ENCODE data around the gene POLE. TPM values are rescaled to one million over a fixed set of nuclear protein-coding genes. Genes with fewer than 3 reads are reported as not detected.
A peak's percentile ranks its signal among the peaks of the same experiment; 100 is the strongest.

The POLE gene
- total RNA-seq, 2 donors from 2014 or later, result 41.3 to 45.7 TPM

DNA sequence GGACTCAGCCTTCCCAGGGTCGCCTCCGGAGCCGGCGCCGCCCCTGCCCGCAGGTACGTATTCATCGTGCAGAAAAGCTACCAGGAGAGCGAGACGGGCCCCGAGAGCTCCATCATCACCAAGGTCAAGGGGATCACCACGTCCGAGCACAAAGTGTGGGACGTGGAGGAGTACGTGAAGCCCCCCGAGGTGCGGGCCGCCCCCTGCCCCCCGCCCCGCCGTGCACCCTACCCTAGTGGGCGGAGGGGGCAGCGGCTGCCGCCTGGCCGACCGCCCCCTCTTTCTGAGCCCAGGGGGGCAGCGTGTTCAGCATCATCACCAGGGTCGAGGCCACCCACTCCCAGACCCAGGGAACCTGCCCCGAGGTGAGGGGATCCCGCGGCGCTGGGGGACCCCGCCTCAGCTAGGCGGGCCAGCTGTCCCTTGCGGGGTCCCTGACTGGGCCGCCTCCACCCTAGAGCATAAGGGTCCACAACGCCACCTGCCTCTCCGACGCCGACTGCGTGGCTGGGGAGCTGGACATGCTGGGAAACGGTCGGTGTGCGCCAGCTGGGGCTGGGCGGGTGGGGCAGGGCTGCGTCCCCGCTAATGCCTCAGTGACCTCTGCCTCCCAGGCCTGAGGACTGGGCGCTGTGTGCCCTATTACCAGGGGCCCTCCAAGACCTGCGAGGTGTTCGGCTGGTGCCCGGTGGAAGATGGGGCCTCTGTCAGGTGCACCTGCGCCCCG lies 67.6 kb downstream of the POLE start:
- no peak for ATAC-seq (ENCODE audit: insufficient number of reproducible peaks, low FRiP score, low read depth)
- peaks cover 8% of the 10 kb centered on the region for H3K36me3 ChIP-seq
- peaks cover 9% of the 10 kb centered on the region for H3K27me3 ChIP-seq (replicated peaks; ENCODE audit: insufficient read depth)
- TF ChIP-seq, protein P1, sequence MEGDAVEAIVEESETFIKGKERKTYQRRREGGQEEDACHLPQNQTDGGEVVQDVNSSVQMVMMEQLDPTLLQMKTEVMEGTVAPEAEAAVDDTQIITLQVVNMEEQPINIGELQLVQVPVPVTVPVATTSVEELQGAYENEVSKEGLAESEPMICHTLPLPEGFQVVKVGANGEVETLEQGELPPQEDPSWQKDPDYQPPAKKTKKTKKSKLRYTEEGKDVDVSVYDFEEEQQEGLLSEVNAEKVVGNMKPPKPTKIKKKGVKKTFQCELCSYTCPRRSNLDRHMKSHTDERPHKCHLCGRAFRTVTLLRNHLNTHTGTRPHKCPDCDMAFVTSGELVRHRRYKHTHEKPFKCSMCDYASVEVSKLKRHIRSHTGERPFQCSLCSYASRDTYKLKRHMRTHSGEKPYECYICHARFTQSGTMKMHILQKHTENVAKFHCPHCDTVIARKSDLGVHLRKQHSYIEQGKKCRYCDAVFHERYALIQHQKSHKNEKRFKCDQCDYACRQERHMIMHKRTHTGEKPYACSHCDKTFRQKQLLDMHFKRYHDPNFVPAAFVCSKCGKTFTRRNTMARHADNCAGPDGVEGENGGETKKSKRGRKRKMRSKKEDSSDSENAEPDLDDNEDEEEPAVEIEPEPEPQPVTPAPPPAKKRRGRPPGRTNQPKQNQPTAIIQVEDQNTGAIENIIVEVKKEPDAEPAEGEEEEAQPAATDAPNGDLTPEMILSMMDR (IDR thresholded peaks at IDR 0.05), result no peak
- no peak overlapping the region for H3K4me3 ChIP-seq
- peaks cover 0 to 6% of the 10 kb centered on the region in 2 donors for H3K4me1 ChIP-seq (ENCODE audit: control insufficient read depth in 1 of 2, low read depth in 2 of 2)
- no peak for DNase-seq (ENCODE audit: low spot score)
- no peak overlapping the region for H3K27ac ChIP-seq
- H3K9me3 ChIP-seq, result peaks cover 13% of the 10 kb centered on the region

DNA sequence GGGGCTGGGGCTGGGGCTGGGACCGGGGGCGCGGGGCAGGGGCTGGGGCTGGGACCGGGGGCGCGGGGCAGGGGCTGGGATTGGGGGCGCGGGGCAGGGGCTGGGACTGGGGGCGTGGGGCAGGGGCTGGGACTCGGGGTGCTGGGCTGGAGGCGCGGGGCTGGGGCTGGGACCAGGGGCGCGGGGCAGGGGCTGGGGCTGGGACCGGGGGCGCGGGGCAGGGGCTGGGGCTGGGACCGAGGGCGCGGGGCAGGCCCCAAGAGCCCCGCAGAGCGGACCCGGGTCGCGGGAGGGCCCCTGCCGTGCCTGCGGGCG lies 68.1 kb downstream of the POLE start:
- no peak overlapping the region for H3K27ac ChIP-seq
- DNase-seq (ENCODE audit: low spot score) (no peak), ATAC-seq (ENCODE audit: insufficient number of reproducible peaks, low FRiP score, low read depth) (no peak)
- peaks cover 9% of the 10 kb centered on the region for H3K27me3 ChIP-seq (replicated peaks; ENCODE audit: insufficient read depth)
- TF ChIP-seq, protein P1 (IDR thresholded peaks at IDR 0.05), result no peak
- peaks cover 3% of the 10 kb centered on the region for H3K36me3 ChIP-seq
- peaks cover 13% of the 10 kb centered on the region for H3K9me3 ChIP-seq
- no peak overlapping the region for H3K4me3 ChIP-seq
- H3K4me1 ChIP-seq (ENCODE audit: control insufficient read depth in 1 of 2, low read depth in 2 of 2), result peaks cover 0 to 6% of the 10 kb centered on the region in 2 donors

DNA sequence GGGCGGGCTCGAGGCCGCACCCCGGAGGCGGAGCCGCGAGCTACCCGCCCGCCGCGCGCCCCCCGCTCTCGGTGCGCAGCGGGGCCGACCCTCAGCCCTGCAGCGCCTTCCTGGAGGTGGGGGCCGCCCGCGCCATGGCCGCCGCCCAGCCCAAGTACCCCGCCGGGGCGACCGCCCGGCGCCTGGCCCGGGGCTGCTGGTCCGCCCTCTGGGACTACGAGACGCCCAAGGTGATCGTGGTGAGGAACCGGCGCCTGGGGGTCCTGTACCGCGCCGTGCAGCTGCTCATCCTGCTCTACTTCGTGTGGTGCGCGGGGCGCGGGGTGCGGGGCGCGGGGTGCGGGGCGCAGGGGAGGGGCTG lies 68.5 kb downstream of the POLE start, which contains the start of gene P2RX2:
P2RX2 (plus strand) TSS at position 94 of the 361 bp plus-strand sequence; CDS start at position 135, 41 bp downstream.
- Histone ChIP-seq H3K36me3 (no peaks in the 10 kb centered on the region), H3K9me3 (peaks cover 13% of the 10 kb centered on the region), H3K4me1 (ENCODE audit: control insufficient read depth in 1 of 2, low read depth in 2 of 2) (peaks cover 0 to 6% of the 10 kb centered on the region in 2 donors), H3K27me3 (replicated peaks; ENCODE audit: insufficient read depth) (peaks cover 9% of the 10 kb centered on the region), H3K27ac (peak within 1 kb of the TSS in 1 of 2 donors; percentile 20), H3K4me3 (no peak within 1 kb of the TSS)
- DNase-seq (ENCODE audit: low spot score) (no peak), ATAC-seq (ENCODE audit: insufficient number of reproducible peaks, low FRiP score, low read depth) (no peak)
- TF ChIP-seq, protein P1 (IDR thresholded peaks at IDR 0.05), result no peak

DNA sequence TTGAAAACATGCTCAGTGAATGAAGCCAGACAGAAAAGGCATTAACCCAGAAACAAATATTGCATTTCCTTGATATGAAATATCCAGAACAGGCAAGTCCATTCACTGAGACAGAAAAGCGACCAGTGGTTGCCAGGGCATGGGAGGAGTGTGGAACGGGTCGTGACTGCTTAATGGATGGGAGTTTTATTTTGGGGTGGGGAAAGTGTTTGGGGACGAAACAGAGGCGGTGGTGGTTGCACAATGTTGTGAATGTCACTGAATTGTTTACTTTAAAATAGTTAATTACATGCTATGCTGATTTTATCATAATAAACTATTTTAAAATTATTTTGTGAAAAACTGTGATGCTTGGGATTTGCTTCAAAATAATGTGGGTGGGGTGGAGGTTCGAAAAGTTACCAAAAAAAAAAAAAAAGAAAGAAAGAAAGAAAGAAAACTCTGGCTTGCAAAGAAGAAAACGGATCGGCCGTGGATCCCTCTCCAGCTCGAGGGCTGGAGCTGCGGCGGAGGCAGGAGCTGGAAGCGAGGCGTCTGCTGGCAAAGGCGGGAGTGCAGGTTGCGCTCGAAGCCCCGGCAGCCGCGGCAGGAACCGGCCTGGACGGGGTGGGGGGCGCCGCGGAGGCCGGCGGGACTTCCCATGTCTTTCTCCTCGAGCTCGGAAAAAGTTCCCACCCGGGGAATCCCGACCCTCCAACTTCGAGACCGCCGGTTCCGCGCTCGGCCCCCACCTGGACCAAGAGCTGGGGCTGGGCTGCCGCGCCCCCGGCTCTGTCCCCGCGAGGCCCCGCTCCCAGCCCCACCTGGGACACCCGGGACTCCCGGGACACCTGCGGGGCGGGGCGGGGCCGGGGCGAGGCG lies 69.1 kb downstream of the POLE start:
- H3K4me1 ChIP-seq (ENCODE audit: control insufficient read depth in 1 of 2, low read depth in 2 of 2), result peaks cover 0 to 6% of the 10 kb centered on the region in 2 donors
- TF ChIP-seq, protein P1 (IDR thresholded peaks at IDR 0.05), result no peak
- no peaks in the 10 kb centered on the region for H3K36me3 ChIP-seq
- DNase-seq (ENCODE audit: low spot score) (no peak), ATAC-seq (ENCODE audit: insufficient number of reproducible peaks, low FRiP score, low read depth) (no peak)
- peaks cover 13% of the 10 kb centered on the region for H3K9me3 ChIP-seq
- H3K27me3 ChIP-seq (replicated peaks; ENCODE audit: insufficient read depth), result peaks cover 9% of the 10 kb centered on the region
- H3K4me3 ChIP-seq, result no peak overlapping the region
- H3K27ac ChIP-seq, result peak overlapping the region in 1 of 2 donors; percentile 20

DNA sequence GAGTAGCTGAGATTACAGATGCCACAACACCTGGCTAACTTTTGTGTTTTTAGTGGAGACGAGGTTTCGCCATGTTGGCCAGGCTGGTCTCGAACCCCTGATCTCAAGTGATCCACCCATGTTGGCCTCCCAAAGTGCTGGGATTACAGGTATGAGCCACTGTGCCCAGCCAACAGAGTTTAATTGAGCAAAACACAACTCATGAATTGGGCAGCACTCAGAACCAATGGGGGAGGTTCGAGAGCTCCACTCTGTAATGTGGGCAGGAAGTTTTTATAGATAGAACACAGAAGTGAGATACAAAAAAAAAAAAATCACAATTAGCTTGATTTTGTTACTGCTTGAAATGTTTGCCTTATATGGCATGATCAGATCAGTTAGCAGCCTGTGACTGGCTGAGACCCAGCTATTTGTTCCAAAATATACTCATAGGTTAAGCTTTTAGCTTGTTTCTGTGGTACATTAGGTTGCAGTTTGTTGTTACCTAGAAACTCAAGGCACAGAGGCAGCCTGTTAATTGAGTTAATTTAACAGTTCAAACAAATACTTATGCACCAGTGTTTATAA lies 69.9 kb downstream of the POLE start:
- no peaks in the 10 kb centered on the region for H3K36me3 ChIP-seq
- no peaks in the 10 kb centered on the region for H3K4me1 ChIP-seq (ENCODE audit: control insufficient read depth in 1 of 2, low read depth in 2 of 2)
- peak overlapping the region in 1 of 2 donors; percentile 20 for H3K27ac ChIP-seq

More for the DNA sequence above, 69.9 kb downstream of the POLE start:
- no peak for ATAC-seq (ENCODE audit: insufficient number of reproducible peaks, low FRiP score, low read depth)
- peaks cover 13% of the 10 kb centered on the region for H3K9me3 ChIP-seq
- no peak for DNase-seq (ENCODE audit: low spot score)
- no peak overlapping the region for H3K4me3 ChIP-seq
- TF ChIP-seq, protein P1 (IDR thresholded peaks at IDR 0.05), result no peak
- H3K27me3 ChIP-seq (replicated peaks; ENCODE audit: insufficient read depth), result peaks cover 9% of the 10 kb centered on the region

All from thoracic aorta (tissue), 2 donors.